Stomach (tissue), 9 donors: ENCODE results near the gene SLC26A1. TPM values are rescaled to one million over a fixed set of nuclear protein-coding genes. Genes with fewer than 3 reads are reported as not detected.

Source experiments
- DNase-seq, 2 donors: peaks; one replicate each; pipeline versions ENCODE4 v3.0.0 to v3.0.0-alpha.2; 2013 to 2019
- H3K27ac ChIP-seq, 5 donors: fragments of 200-600 bp in 4 of 5; sonication (generic) in 4 of 5; one replicate each; pipeline ENCODE4 v1.5.1; 2013 to 2019; ENCODE audit warnings: mild to moderate bottlenecking in 1 of 5, moderate library complexity in 1 of 5
- H3K27me3 ChIP-seq, 3 donors: fragments of 200-600 bp; sonication (generic); one replicate each; pipeline ENCODE4 v1.5.1; 2017 to 2019; ENCODE audit warnings: mixed run types in 1 of 3
- H3K36me3 ChIP-seq, 4 donors: fragments of 200-600 bp; sonication (generic); 1 replicate in 3 of 4; 2 replicates in 1 of 4; pipeline ENCODE4 v1.5.1; 2016 to 2019
- H3K4me1 ChIP-seq, 4 donors: fragments of 200-600 bp; sonication (generic); one replicate each; pipeline ENCODE4 v1.5.1; 2016 to 2019
- H3K4me3 ChIP-seq, 4 donors: fragments of 200-600 bp; sonication (generic) in 3 of 4; one replicate each; pipeline ENCODE4 v1.5.1; 2016 to 2019; ENCODE audit warnings: mild to moderate bottlenecking in 1 of 4
- H3K9me3 ChIP-seq, 4 donors: fragments of 200-600 bp; sonication (generic); one replicate each; pipeline ENCODE4 v1.5.1; 2016 to 2019
- CTCF ChIP-seq, 7 experiments: fragments of 450-650 bp in 4 of 7; fragments of 200-600 bp in 3 of 7; sonication (generic) in 3 of 7; IDR thresholded peaks; one replicate each; pipeline ENCODE4 v1.5.1; 2016 to 2019; ENCODE audit warnings: antibody characterized with exemption in 7 of 7, control low read depth in 2 of 7, mild to moderate bottlenecking in 1 of 7
- EP300 ChIP-seq: sonication (generic); formaldehyde crosslinking; IDR thresholded peaks from one replicate; pipeline ENCODE4 v1.6.1; 2017; ENCODE audit warnings: antibody characterized with exemption
- POLR2A ChIP-seq, 4 donors: fragments of 450-650 bp; IDR thresholded peaks; one replicate each; pipeline ENCODE4 v1.6.1; 2016; ENCODE audit warnings: antibody characterized with exemption in 4 of 4, control low read depth in 2 of 4, mild to moderate bottlenecking in 1 of 4, moderate library complexity in 1 of 4
- POLR2AphosphoS5 ChIP-seq, 3 donors: sonication (generic); formaldehyde crosslinking; IDR thresholded peaks; one replicate each; pipeline ENCODE4 v1.6.1; 2016; ENCODE audit warnings: antibody characterized with exemption in 3 of 3
- WGBS, 5 donors: extraction: QIAGEN DNeasy Blood & Tissue Kit in 3 of 5; methylation state at CpG; one replicate each; pipeline versions ENCODE4 v1.1.5 to v1.1.7; 2013 to 2018; 5-methylcytosine and 5-hydroxymethylcytosine counted together
- intact Hi-C: fragments of 100-400 bp; cut with DNase I; formaldehyde crosslinking; loops from one replicate; pipeline ENCODE4 v1.15.1; 2023; ENCODE audit warnings: low total_unique reads
- polyA plus RNA-seq, 3 donors: library from polyadenylated mRNA; stranded (reverse); fragments of 200-250 nt; gene quantifications; one replicate each; pipeline ENCODE4 v1.2.3, GENCODE V29; 2013
- total RNA-seq, 5 donors: library from RNA; depleted of rRNA; stranded (reverse); fragments of >200 nt; gene quantifications; one replicate each; pipeline versions ENCODE4 v1.1.0 to v1.2.3, GENCODE V29; 2014 to 2016
- donor health status: healthy with polysubstance abuse.
- donor health status: Bipolar disorder and iron deficiency.
- donor health status: healthy.

SLC26A1 gene
- total and polyA plus RNA-seq, 8 donors = 0.18 to 8.9 (median 3.5) TPM; not detected in 3

GRCh38 chr4:1030559-1030958 lies 37.4 kb upstream of the SLC26A1 start:
- H3K27ac ChIP-seq = peak overlapping the region in 1 of 5 donors; percentile 50
- H3K4me1 ChIP-seq = peaks cover 21 to 71% (median 54%) of the 10 kb centered on the region in 4 donors
- TF ChIP-seq POLR2A (IDR thresholded peaks at IDR 0.05) (no peak), EP300 (no peak), CTCF (IDR thresholded peaks at IDR 0.05) (no peak), POLR2AphosphoS5 (IDR thresholded peaks at IDR 0.05) (no peak)
- DNase-seq = peak; percentile 44 to 56
- H3K4me3 ChIP-seq = no peak overlapping the region
- no peaks in the 10 kb centered on the region for H3K9me3 ChIP-seq
- intact Hi-C loops = no loop called here
- 36 to 60% (median 46%) methylated on average over 11 to 16 of the region's 16 CpGs for WGBS, 5 donors
- peaks cover 0 to 53% (median 8%) of the 10 kb centered on the region in 3 donors for H3K27me3 ChIP-seq
- H3K36me3 ChIP-seq = peaks cover 3 to 5% (median 4%) of the 10 kb centered on the region in 4 donors

GRCh38 chr4:1030031-1030430 lies 36.8 kb upstream of the SLC26A1 start:
- Histone ChIP-seq H3K27me3 (peaks cover 0 to 53% (median 8%) of the 10 kb centered on the region in 3 donors), H3K27ac (peak overlapping the region in 1 of 5 donors; percentile 50), H3K4me1 (peaks cover 17 to 66% (median 49%) of the 10 kb centered on the region in 4 donors), H3K36me3 (peaks cover 7 to 11% (median 9%) of the 10 kb centered on the region in 4 donors), H3K4me3 (no peak overlapping the region), H3K9me3 (no peaks in the 10 kb centered on the region)
- 31 to 54% (median 42%) methylated on average over 6 to 12 of the region's 12 CpGs for WGBS, 5 donors
- intact Hi-C loops = no loop called here
- peak; percentile 43 to 51 for DNase-seq
- TF ChIP-seq POLR2A (IDR thresholded peaks at IDR 0.05) (no peak), POLR2AphosphoS5 (IDR thresholded peaks at IDR 0.05) (no peak), EP300 (no peak), CTCF (IDR thresholded peaks at IDR 0.05) (no peak)

GRCh38 chr4:1029529-1029928 lies 36.3 kb upstream of the SLC26A1 start:
- 24 to 49% (median 33%) methylated on average over 5 to 17 of the region's 17 CpGs for WGBS, 5 donors
- Histone ChIP-seq H3K36me3 (peaks cover 7 to 16% (median 14%) of the 10 kb centered on the region in 4 donors), H3K9me3 (no peaks in the 10 kb centered on the region), H3K4me3 (no peak overlapping the region), H3K4me1 (peaks cover 17 to 60% (median 44%) of the 10 kb centered on the region in 4 donors), H3K27ac (peak overlapping the region in 1 of 5 donors; percentile 50), H3K27me3 (peaks cover 0 to 53% (median 8%) of the 10 kb centered on the region in 3 donors)
- no peak for TF ChIP-seq CTCF (IDR thresholded peaks at IDR 0.05)
- peak; percentile 47 to 78 for DNase-seq
- intact Hi-C loops = no loop called here

- no peak for TF ChIP-seq POLR2AphosphoS5 (IDR thresholded peaks at IDR 0.05)
- TF ChIP-seq POLR2A (IDR thresholded peaks at IDR 0.05) = no peak
- Histone ChIP-seq H3K4me3 (no peak overlapping the region), H3K27me3 (peaks cover 0 to 53% (median 8%) of the 10 kb centered on the region in 3 donors), H3K9me3 (no peaks in the 10 kb centered on the region), H3K4me1 (peaks cover 9 to 52% (median 35%) of the 10 kb centered on the region in 4 donors), H3K27ac (no peak overlapping the region), H3K36me3 (peaks cover 7 to 24% (median 23%) of the 10 kb centered on the region in 4 donors)
- intact Hi-C loops = no loop called here
- DNase-seq = no peak
- 65 to 81% (median 76%) methylated on average over 32 to 36 of the region's 36 CpGs for WGBS, 5 donors
Observed at GRCh38 chr4:1028574-1029220, 35.5 kb upstream of the SLC26A1 start.

GRCh38 chr4:1027915-1028238 lies 34.7 kb upstream of the SLC26A1 start:
- DNase-seq = no peak
- Histone ChIP-seq H3K27ac (no peak overlapping the region), H3K36me3 (peaks cover 7 to 32% (median 29%) of the 10 kb centered on the region in 4 donors), H3K27me3 (peaks cover 0 to 48% (median 8%) of the 10 kb centered on the region in 3 donors), H3K4me3 (no peak overlapping the region), H3K4me1 (peaks cover 6 to 44% (median 28%) of the 10 kb centered on the region in 4 donors), H3K9me3 (no peaks in the 10 kb centered on the region)
- WGBS, 5 donors = 49 to 61% (median 54%) methylated on average over 4 to 9 of the region's 9 CpGs; no CpG with 5 or more reads in 1 of the 5 donors
- TF ChIP-seq POLR2AphosphoS5 (IDR thresholded peaks at IDR 0.05) (no peak), POLR2A (IDR thresholded peaks at IDR 0.05) (no peak)
- intact Hi-C loops = no loop called here
